Neural crest cell (in vitro differentiated cells): ENCODE results near the gene PMIS2. TPM values are rescaled to one million over a fixed set of nuclear protein-coding genes. Genes with fewer than 3 reads are reported as not detected.

Experiments used
- DNase-seq: peaks from one replicate; pipeline ENCODE4 v3.0.0; 2021; ENCODE audit warnings: low read depth, mixed read lengths, low spot score
- H3K27ac Mint-ChIP-seq: one replicate; pipeline ENCODE4 v1.8.0; 2021; ENCODE audit warnings: mild to moderate bottlenecking, mixed read lengths; ENCODE audit not compliant: unreplicated experiment
- H3K27me3 Mint-ChIP-seq: 2 replicates; pipeline ENCODE4 v1.8.0; 2021; ENCODE audit warnings: low read depth, mild to moderate bottlenecking, mixed read lengths
- H3K36me3 Mint-ChIP-seq: 2 replicates; pipeline ENCODE4 v1.8.0; 2021; ENCODE audit warnings: low read depth, mild to moderate bottlenecking, mixed read lengths
- H3K4me1 Mint-ChIP-seq: 2 replicates; pipeline ENCODE4 v1.8.0; 2021; ENCODE audit warnings: mixed read lengths
- H3K4me3 Mint-ChIP-seq: one replicate; pipeline ENCODE4 v1.8.0; 2021; ENCODE audit warnings: mild to moderate bottlenecking, mixed read lengths
- H3K9me3 Mint-ChIP-seq: 2 replicates; pipeline ENCODE4 v1.8.0; 2021; ENCODE audit warnings: mixed read lengths
- total RNA-seq: library from RNA; stranded (reverse); gene quantifications from 2 replicates; pipeline ENCODE4 v1.2.1, GENCODE V29; 2021
- TF ChIP-seq, protein P1 (sequence below): fragments of 200-600 bp; sonication (generic); conservative IDR thresholded peaks from 2 replicates; pipeline ENCODE4 v1.5.0; 2021; ENCODE audit warnings: antibody characterized with exemption, mild to moderate bottlenecking

The PMIS2 gene
- total RNA-seq, 1 donor from 2014 or later = not detected

DNA sequence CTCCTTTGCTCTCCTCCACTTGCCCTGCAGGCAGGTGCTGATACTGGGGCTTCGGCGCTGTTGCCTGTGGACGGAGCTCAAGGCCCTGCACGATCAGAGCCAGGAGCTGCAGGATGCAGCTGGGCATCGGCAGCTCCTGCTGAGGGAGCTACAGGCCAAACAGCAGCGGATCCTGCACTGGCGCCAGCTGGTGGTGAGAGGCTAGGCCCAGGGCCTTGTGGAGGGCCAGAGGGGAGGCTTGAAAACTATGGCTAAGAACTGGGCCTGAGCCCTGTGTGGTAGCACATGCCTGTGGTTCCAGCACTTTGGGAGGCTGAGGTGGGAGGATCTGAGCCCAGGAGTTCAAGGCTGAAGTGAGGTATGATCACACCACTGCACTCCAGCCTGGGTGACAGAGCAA, 32.9 kb downstream of the PMIS2 start:
- no peak for DNase-seq
- TF ChIP-seq, protein P1, sequence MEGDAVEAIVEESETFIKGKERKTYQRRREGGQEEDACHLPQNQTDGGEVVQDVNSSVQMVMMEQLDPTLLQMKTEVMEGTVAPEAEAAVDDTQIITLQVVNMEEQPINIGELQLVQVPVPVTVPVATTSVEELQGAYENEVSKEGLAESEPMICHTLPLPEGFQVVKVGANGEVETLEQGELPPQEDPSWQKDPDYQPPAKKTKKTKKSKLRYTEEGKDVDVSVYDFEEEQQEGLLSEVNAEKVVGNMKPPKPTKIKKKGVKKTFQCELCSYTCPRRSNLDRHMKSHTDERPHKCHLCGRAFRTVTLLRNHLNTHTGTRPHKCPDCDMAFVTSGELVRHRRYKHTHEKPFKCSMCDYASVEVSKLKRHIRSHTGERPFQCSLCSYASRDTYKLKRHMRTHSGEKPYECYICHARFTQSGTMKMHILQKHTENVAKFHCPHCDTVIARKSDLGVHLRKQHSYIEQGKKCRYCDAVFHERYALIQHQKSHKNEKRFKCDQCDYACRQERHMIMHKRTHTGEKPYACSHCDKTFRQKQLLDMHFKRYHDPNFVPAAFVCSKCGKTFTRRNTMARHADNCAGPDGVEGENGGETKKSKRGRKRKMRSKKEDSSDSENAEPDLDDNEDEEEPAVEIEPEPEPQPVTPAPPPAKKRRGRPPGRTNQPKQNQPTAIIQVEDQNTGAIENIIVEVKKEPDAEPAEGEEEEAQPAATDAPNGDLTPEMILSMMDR = no peak
- Mint-ChIP-seq H3K4me3 (no peak overlapping the region), H3K27me3 (no peaks in the 10 kb centered on the region), H3K27ac (no peak overlapping the region), H3K36me3 (peaks cover 3% of the 10 kb centered on the region), H3K9me3 (no peaks in the 10 kb centered on the region), H3K4me1 (peaks cover under 1% of the 10 kb centered on the region)

DNA sequence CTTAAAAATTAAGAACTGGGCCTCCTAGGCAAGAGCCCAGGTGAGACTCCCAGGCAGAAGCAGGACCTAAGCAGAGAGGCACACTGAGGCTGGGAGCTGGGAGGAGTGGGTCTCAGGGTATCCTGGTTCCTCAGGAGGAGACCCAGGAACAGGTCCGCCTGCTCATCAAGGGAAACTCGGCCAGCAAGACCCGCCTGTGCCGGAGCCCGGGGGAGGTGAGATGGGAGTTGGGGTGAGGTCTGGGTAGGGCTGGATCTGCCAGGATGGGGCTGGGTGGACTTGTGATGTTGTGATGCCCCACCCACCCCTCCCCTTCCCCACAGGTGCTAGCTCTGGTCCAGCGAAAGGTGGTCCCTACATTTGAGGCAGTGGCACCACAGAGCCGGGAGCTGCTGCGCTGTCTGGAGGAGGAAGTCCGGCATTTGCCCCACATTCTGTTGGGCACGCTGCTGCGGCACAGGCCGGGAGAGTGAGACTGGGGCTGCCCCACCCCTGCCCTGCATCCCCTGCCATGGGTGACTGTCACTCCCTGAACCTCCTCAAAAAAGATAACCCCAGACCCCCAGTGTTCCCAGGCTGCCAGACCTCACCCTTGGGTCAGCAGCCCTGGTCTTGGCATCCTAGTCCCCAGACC, 33.4 kb downstream of the PMIS2 start:
- peaks cover 3% of the 10 kb centered on the region for H3K36me3 Mint-ChIP-seq

DNA sequence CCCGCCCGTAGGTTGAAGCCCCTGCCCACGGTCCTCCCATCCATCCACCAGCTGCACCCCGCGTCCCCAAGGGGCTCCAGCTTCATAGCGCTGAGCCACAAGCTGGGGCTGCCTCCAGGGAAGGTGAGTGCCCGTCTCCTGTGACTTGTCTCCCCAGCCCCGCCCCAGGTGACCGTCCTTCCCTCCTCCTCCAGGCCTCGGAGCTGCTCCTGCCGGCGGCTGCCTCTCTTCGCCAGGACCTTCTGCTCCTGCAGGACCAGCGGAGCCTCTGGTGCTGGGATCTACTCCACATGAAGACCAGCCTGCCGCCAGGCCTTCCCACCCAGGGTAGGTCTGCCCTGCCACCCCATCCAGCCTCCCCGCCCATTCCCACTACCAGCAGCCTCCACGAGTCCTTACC, 34.0 kb downstream of the PMIS2 start:
- Mint-ChIP-seq H3K27me3 (no peaks in the 10 kb centered on the region), H3K4me1 (no peaks in the 10 kb centered on the region), H3K4me3 (peak overlapping the region; percentile 12), H3K9me3 (no peaks in the 10 kb centered on the region), H3K27ac (no peak overlapping the region), H3K36me3 (peaks cover 3% of the 10 kb centered on the region)
- TF ChIP-seq, protein P1 = no peak
- no peak for DNase-seq

More for the DNA sequence above, 33.4 kb downstream of the PMIS2 start:
- Mint-ChIP-seq H3K4me3 (no peak overlapping the region), H3K27ac (no peak overlapping the region), H3K4me1 (no peaks in the 10 kb centered on the region), H3K27me3 (no peaks in the 10 kb centered on the region), H3K9me3 (no peaks in the 10 kb centered on the region)
- DNase-seq = no peak
- TF ChIP-seq, protein P1 = no peak

DNA sequence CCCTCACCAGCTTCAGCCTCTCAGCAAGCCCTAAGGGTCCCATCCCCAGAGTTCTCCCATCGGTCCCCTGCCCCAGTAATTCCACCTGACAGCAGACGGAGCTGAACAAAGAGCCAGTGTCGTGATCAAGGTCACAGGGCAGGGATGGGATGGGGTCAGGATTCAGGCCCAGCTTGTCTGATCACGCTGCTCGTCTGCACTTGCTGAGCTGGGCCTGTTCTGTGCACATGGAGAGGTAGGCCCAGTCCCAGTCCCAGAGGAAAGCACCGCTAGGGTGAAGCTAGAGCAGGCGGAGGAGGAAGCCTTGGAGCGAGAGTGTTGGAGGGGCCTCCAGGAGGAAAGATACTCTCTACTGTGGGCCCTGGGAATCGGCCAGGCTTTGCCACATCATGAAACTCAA, 35.7 kb downstream of the PMIS2 start:
- H3K27me3 Mint-ChIP-seq = no peaks in the 10 kb centered on the region
- no peak overlapping the region for H3K4me3 Mint-ChIP-seq
- TF ChIP-seq, protein P1 = no peak
- no peaks in the 10 kb centered on the region for H3K9me3 Mint-ChIP-seq
- no peaks in the 10 kb centered on the region for H3K36me3 Mint-ChIP-seq
- no peaks in the 10 kb centered on the region for H3K4me1 Mint-ChIP-seq
- H3K27ac Mint-ChIP-seq = peak overlapping the region; percentile 12
- no peak for DNase-seq

DNA sequence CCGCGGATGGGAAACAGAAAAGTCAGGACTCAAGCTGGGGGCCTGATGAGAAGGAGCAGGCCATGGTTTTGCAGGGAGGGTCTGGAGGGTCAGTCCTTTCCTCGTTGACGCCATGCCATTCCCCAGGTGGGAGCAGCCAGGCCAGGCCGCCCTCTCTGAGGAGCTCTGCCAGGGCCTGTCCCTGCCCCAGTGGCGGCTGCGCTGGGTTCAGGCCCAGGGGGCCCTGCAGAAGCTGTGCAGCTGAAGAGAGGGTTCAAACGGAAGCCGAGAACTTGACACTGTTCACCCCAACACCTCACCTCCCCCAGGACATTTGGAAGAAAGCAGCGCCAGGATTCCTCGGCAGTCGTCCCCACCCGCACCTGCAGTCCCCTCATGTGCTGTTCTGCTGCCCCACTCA, 36.8 kb downstream of the PMIS2 start:
- Mint-ChIP-seq H3K9me3 (no peaks in the 10 kb centered on the region), H3K27ac (no peak overlapping the region), H3K4me3 (peak overlapping the region; percentile 54), H3K36me3 (no peaks in the 10 kb centered on the region), H3K27me3 (no peaks in the 10 kb centered on the region), H3K4me1 (no peaks in the 10 kb centered on the region)
- TF ChIP-seq, protein P1 = no peak
- no peak for DNase-seq
